Left hindlimb (tissue), 1 donor: ENCODE results near the gene PCDH17.

Experiments
- DNase-seq: peaks from one replicate; pipeline ENCODE4 v3.0.0-alpha.2; 2018

PCDH17 gene

DNA sequence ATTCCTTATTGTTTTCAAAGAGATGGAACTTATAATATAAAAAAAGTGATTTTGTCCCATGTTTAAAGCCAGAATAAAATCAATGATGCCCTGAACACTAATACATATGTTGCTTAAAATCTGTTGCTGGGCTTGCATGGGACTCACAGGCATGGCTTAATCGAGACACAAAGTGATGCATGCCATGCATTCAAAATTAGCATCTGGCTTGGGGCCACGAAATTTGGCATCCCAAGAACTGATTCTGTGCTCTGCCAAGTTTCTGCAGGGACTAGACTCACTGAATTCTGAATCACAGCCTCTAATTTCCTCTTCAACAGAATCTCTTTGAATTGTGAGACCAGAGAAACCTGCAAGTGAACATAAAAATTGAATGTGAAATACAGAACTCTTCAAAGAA is 109.2 kb downstream of the PCDH17 start:
- DNase-seq, result peak; percentile 42

DNA sequence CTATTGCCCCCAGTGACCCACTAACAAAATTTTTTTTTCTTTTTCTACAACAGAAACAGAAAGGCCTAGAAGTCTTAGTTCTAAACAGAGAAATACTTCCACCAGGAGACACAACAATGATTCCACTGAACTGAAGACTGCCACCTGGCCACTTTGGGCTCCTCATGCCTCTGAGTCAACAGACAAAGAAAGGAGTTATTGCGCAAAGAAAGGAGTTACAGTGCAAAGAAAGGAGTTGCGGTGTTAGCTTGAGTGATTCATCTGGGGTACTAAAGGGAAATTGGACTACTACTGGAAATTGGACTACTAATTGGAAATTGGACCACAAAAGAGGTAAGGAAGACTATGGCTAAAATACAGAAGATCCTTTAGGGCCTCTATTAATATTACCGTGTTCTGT is 116.6 kb downstream of the PCDH17 start:
- no peak for DNase-seq

DNA sequence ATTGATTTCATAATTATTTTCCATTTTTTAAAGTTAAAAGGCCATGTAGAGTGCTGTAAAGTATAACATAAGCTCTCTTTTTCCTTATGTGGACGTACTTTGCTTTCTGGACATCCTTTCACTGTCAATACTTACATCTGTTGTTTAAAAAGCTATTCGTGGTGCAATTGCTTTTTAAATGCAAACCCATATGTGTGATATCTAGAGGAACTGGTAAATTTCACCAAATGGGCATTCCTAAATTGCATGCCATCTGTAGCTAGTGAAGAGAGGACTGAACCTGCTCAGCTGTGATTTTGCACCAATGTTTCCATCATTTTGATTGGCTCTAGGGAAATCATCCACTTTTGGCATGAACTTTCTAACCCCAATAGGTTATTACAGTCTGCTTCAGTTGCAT is 129.4 kb downstream of the PCDH17 start:
- DNase-seq, result no peak

DNA sequence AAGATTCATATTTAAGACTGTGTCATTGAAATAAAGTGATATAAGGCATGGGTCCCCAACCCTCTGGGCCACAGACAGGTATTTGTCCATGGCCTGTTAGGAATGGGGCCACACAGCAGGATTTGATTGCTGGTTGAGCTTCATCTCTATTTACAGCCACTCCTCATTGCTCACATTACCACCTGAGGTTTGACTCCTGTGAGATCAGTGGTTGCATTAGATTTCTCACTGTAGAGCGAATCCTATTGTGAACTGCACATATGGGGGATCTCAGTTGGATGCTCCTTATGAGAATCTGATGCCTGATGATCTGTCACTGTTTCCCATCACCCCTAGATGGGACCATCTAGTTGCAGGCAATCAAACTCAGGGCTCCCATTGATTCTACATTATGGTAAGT is 132.1 kb downstream of the PCDH17 start:
- DNase-seq, result no peak
